Measurements from ENCODE around the gene CCS. TPM values are rescaled to one million over a fixed set of nuclear protein-coding genes. Genes with fewer than 3 reads are reported as not detected.
"Not testable (repeated sequence)": the region's sequence is repeated elsewhere in the genome, so short reads cannot be mapped to it uniquely, and the experiment has no call there.

The CCS gene
- total RNA-seq, 1 experiment from 2014 or later = 37.6 TPM

- Histone ChIP-seq H3K4me3 (no peak overlapping the region), H3K36me3 (no peaks in the 10 kb centered on the region), H3K27me3 (no peaks in the 10 kb centered on the region), H3K9me3 (peaks cover 6% of the 10 kb centered on the region; the same call in 1 of the 2 replicates)
- peak; percentile 65 for DNase-seq
These were observed 13.9 kb upstream of the CCS start for GRCh38 chr11:66579017-66579606.

GRCh38 chr11:66580803-66581202, 12.2 kb upstream of the CCS start:
- no peak for DNase-seq
- Histone ChIP-seq H3K27me3 (no peaks in the 10 kb centered on the region), H3K36me3 (no peaks in the 10 kb centered on the region), H3K9me3 (peaks cover 6% of the 10 kb centered on the region; the same call in 1 of the 2 replicates), H3K4me3 (no peak overlapping the region)

- no peaks in the 10 kb centered on the region for H3K27me3 ChIP-seq
- H3K9me3 ChIP-seq = peaks cover 6% of the 10 kb centered on the region; the same call in 1 of the 2 replicates
- no peak for DNase-seq
- H3K36me3 ChIP-seq = no peaks in the 10 kb centered on the region
- no peak overlapping the region for H3K4me3 ChIP-seq
These were observed 11.7 kb upstream of the CCS start for GRCh38 chr11:66581261-66581660.

GRCh38 chr11:66582565-66583147, 10.3 kb upstream of the CCS start:
- H3K36me3 ChIP-seq, H3K27me3 ChIP-seq, H3K4me3 ChIP-seq, H3K9me3 ChIP-seq, DNase-seq: not testable (repeated sequence)

- not testable (repeated sequence) for H3K4me3 ChIP-seq, H3K36me3 ChIP-seq, H3K27me3 ChIP-seq, H3K9me3 ChIP-seq, DNase-seq
These were observed 7.5 kb upstream of the CCS start for GRCh38 chr11:66585447-66585846.

- no peak for DNase-seq
- Histone ChIP-seq H3K36me3 (no peaks in the 10 kb centered on the region), H3K9me3 (peaks cover 6% of the 10 kb centered on the region; the same call in 1 of the 2 replicates), H3K4me3 (no peak overlapping the region), H3K27me3 (no peaks in the 10 kb centered on the region)
These were observed 6.8 kb upstream of the CCS start for GRCh38 chr11:66586136-66586535.

GRCh38 chr11:66589315-66589714, 3.7 kb upstream of the CCS start:
- not testable (repeated sequence) for H3K36me3 ChIP-seq, H3K9me3 ChIP-seq, H3K27me3 ChIP-seq, DNase-seq, H3K4me3 ChIP-seq

GRCh38 chr11:66589996-66590675, 2.8 kb upstream of the CCS start:
- no peak for DNase-seq
- H3K27me3 ChIP-seq = no peaks in the 10 kb centered on the region
- no peaks in the 10 kb centered on the region for H3K9me3 ChIP-seq
- H3K4me3 ChIP-seq = no peak overlapping the region
- no peaks in the 10 kb centered on the region for H3K36me3 ChIP-seq

- Histone ChIP-seq H3K36me3 (no peaks in the 10 kb centered on the region), H3K9me3 (no peaks in the 10 kb centered on the region), H3K27me3 (no peaks in the 10 kb centered on the region), H3K4me3 (no peak overlapping the region)
- DNase-seq = no peak
These were observed 1.8 kb upstream of the CCS start for GRCh38 chr11:66591175-66591574.

GRCh38 chr11:66593303-66593635, 284 bp downstream of the CCS start:
- Histone ChIP-seq H3K36me3 (no peaks in the 10 kb centered on the region), H3K4me3 (peak overlapping the region; percentile 69), H3K9me3 (no peaks in the 10 kb centered on the region), H3K27me3 (no peaks in the 10 kb centered on the region)
- no peak for DNase-seq

GRCh38 chr11:66593650-66594049, 665 bp downstream of the CCS start:
- DNase-seq = no peak
- peak overlapping the region; percentile 69 for H3K4me3 ChIP-seq
- H3K9me3 ChIP-seq = no peaks in the 10 kb centered on the region
- no peaks in the 10 kb centered on the region for H3K27me3 ChIP-seq
- H3K36me3 ChIP-seq = no peaks in the 10 kb centered on the region

GRCh38 chr11:66595245-66595904, 2.4 kb downstream of the CCS start:
- H3K36me3 ChIP-seq = peaks cover 8% of the 10 kb centered on the region; the same call in 1 of the 2 replicates
- H3K9me3 ChIP-seq = no peaks in the 10 kb centered on the region
- H3K27me3 ChIP-seq = no peaks in the 10 kb centered on the region
- no peak overlapping the region for H3K4me3 ChIP-seq
- no peak for DNase-seq

GRCh38 chr11:66598993-66599392, 6.0 kb downstream of the CCS start:
- Histone ChIP-seq H3K4me3 (no peak overlapping the region), H3K9me3 (no peaks in the 10 kb centered on the region), H3K27me3 (no peaks in the 10 kb centered on the region)

GRCh38 chr11:66600219-66600618, 7.2 kb downstream of the CCS start:
- Histone ChIP-seq H3K4me3 (no peak overlapping the region), H3K9me3 (no peaks in the 10 kb centered on the region), H3K27me3 (no peaks in the 10 kb centered on the region), H3K36me3 (peaks cover 19% of the 10 kb centered on the region; the same call in 1 of the 2 replicates)
- no peak for DNase-seq

More at GRCh38 chr11:66598993-66599392, 6.0 kb downstream of the CCS start:
- peaks cover 14% of the 10 kb centered on the region; the same call in 1 of the 2 replicates for H3K36me3 ChIP-seq
- no peak for DNase-seq

GRCh38 chr11:66600631-66601233, 7.7 kb downstream of the CCS start:
- H3K27me3 ChIP-seq = no peaks in the 10 kb centered on the region
- H3K9me3 ChIP-seq = no peaks in the 10 kb centered on the region
- DNase-seq = no peak
- peaks cover 21% of the 10 kb centered on the region; the same call in 1 of the 2 replicates for H3K36me3 ChIP-seq
- no peak overlapping the region for H3K4me3 ChIP-seq

- no peak overlapping the region for H3K4me3 ChIP-seq
- DNase-seq = no peak
- H3K27me3 ChIP-seq = no peaks in the 10 kb centered on the region
- H3K36me3 ChIP-seq = peaks cover 21% of the 10 kb centered on the region; the same call in 1 of the 2 replicates
- no peaks in the 10 kb centered on the region for H3K9me3 ChIP-seq
These were observed 10.1 kb downstream of the CCS start for GRCh38 chr11:66603072-66603471.

GRCh38 chr11:66604155-66604554, 11.2 kb downstream of the CCS start:
- Histone ChIP-seq H3K9me3 (no peaks in the 10 kb centered on the region), H3K27me3 (no peaks in the 10 kb centered on the region), H3K4me3 (no peak overlapping the region), H3K36me3 (peaks cover 21% of the 10 kb centered on the region; the same call in 1 of the 2 replicates)
- no peak for DNase-seq

Data from MG63 (cell line).